ENCODE measurements around the gene CHIC2.

The CHIC2 gene

DNA sequence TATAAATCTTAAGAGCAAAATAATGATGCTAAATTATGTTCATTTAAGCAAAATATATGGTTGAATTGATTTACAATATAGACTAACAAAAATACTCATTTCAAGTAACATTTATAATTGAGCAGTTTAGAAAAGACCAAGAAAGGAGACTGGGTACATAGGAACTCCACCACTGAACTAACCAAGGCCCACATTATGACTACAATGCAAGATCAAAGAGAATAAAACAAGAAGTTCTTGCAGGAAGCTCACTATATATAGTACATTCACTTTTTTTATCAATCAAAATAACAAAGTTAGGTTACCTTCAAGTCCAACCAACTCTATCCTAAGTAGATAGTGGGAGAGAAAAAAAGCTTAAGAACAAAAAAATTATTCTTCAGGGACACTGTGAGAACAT lies 8.0 kb downstream of the CHIC2 start (continued):
- TF ChIP-seq ZNF404 (tag by site-specific recombination; IDR thresholded peaks at IDR 0.05) = no peak
- TF ChIP-seq ZNF664 (tag by site-specific recombination; IDR thresholded peaks at IDR 0.05) = no peak

DNA sequence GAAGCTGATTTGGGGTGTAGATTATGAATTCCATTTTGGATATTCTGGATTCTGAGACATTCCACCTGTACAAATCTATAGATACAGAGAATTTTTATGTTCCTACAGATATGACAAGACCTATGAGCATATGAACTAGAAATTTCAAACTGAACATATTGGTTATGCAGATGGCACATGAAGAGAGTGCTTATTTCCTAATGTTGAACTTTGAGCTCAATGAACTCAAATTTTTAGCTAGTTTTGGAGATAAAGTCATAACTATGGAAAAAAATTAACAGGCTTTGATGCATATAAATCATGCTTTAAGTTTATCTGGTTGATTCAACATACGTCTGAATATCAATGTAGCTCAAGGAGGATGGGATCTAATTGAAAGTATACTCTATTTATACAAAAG lies 8.9 kb downstream of the CHIC2 start:
- Histone ChIP-seq H3K4me3 (ENCODE audit: low read depth, low read length) (no peak overlapping the region), H3K4me1 (ENCODE audit: control insufficient read depth, insufficient read depth, low read length) (peaks cover 3% of the 10 kb centered on the region), H3K36me3 (ENCODE audit: control insufficient read depth in 2 of 2, insufficient read depth in 1 of 2, low read length in 2 of 2) (no peaks in the 10 kb centered on the region), H3K9me3 (ENCODE audit: control insufficient read depth, insufficient read depth, low read depth, low read length) (no peaks in the 10 kb centered on the region), H3K27ac (ENCODE audit: extremely low read depth, low read depth, low read length) (no peak overlapping the region)
- POLR2A ChIA-PET = no interaction called here
- CTCF ChIA-PET = interaction anchor here (1.7 kb wide), 2 partner anchors 125 to 162 kb away, joined by 6 to 7 read pairs; no protein-coding TSS in a partner anchor
- no peak for TF ChIP-seq ZNF221 (tag by site-specific recombination; IDR thresholded peaks at IDR 0.05; ENCODE audit: borderline replicate concordance)
- TF ChIP-seq, protein P1, sequence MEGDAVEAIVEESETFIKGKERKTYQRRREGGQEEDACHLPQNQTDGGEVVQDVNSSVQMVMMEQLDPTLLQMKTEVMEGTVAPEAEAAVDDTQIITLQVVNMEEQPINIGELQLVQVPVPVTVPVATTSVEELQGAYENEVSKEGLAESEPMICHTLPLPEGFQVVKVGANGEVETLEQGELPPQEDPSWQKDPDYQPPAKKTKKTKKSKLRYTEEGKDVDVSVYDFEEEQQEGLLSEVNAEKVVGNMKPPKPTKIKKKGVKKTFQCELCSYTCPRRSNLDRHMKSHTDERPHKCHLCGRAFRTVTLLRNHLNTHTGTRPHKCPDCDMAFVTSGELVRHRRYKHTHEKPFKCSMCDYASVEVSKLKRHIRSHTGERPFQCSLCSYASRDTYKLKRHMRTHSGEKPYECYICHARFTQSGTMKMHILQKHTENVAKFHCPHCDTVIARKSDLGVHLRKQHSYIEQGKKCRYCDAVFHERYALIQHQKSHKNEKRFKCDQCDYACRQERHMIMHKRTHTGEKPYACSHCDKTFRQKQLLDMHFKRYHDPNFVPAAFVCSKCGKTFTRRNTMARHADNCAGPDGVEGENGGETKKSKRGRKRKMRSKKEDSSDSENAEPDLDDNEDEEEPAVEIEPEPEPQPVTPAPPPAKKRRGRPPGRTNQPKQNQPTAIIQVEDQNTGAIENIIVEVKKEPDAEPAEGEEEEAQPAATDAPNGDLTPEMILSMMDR (tag by site-specific recombination; IDR thresholded peaks at IDR 0.05) = no peak
- TF ChIP-seq ZNF76 (tag by site-specific recombination; IDR thresholded peaks at IDR 0.05; ENCODE audit: borderline replicate concordance, low read depth) = no peak
- no peak for TF ChIP-seq KLF1 (tag by site-specific recombination; IDR thresholded peaks at IDR 0.05)
- no peak for TF ChIP-seq ZNF521 (tag by site-specific recombination; IDR thresholded peaks at IDR 0.05)
- TF ChIP-seq ZNF792 (tag by site-specific recombination; IDR thresholded peaks at IDR 0.05) = no peak
- TF ChIP-seq, protein P2, sequence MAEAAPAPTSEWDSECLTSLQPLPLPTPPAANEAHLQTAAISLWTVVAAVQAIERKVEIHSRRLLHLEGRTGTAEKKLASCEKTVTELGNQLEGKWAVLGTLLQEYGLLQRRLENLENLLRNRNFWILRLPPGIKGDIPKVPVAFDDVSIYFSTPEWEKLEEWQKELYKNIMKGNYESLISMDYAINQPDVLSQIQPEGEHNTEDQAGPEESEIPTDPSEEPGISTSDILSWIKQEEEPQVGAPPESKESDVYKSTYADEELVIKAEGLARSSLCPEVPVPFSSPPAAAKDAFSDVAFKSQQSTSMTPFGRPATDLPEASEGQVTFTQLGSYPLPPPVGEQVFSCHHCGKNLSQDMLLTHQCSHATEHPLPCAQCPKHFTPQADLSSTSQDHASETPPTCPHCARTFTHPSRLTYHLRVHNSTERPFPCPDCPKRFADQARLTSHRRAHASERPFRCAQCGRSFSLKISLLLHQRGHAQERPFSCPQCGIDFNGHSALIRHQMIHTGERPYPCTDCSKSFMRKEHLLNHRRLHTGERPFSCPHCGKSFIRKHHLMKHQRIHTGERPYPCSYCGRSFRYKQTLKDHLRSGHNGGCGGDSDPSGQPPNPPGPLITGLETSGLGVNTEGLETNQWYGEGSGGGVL (tag by site-specific recombination; IDR thresholded peaks at IDR 0.05) = no peak
- TF ChIP-seq ZNF548 (tag by site-specific recombination; IDR thresholded peaks at IDR 0.05) = no peak
- no peak for TF ChIP-seq YY1 (tag by site-specific recombination; IDR thresholded peaks at IDR 0.05)
- no peak for TF ChIP-seq TCF7L2 (IDR thresholded peaks at IDR 0.05; ENCODE audit: borderline replicate concordance, low read depth, low read length)
- no peak for TF ChIP-seq GFI1B (tag by site-specific recombination; IDR thresholded peaks at IDR 0.05)
- TF ChIP-seq ZNF610 (tag by site-specific recombination; IDR thresholded peaks at IDR 0.05; ENCODE audit: borderline replicate concordance) = no peak
- TF ChIP-seq, protein P3, sequence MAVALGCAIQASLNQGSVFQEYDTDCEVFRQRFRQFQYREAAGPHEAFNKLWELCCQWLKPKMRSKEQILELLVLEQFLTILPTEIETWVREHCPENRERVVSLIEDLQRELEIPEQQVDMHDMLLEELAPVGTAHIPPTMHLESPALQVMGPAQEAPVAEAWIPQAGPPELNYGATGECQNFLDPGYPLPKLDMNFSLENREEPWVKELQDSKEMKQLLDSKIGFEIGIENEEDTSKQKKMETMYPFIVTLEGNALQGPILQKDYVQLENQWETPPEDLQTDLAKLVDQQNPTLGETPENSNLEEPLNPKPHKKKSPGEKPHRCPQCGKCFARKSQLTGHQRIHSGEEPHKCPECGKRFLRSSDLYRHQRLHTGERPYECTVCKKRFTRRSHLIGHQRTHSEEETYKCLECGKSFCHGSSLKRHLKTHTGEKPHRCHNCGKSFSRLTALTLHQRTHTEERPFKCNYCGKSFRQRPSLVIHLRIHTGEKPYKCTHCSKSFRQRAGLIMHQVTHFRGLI (tag by site-specific recombination; IDR thresholded peaks at IDR 0.05) = no peak
- TF ChIP-seq SCRT2 (tag by site-specific recombination; IDR thresholded peaks at IDR 0.05) = no peak
- TF ChIP-seq GLIS2 (tag by site-specific recombination; IDR thresholded peaks at IDR 0.05) = no peak
- no peak for TF ChIP-seq HOXA7 (CRISPR knock-in tag; IDR thresholded peaks at IDR 0.05; ENCODE audit: borderline replicate concordance)
- TF ChIP-seq ZNF777 (tag by site-specific recombination; IDR thresholded peaks at IDR 0.05; ENCODE audit: borderline replicate concordance) = no peak
- no peak for TF ChIP-seq REPIN1 (tag by site-specific recombination; IDR thresholded peaks at IDR 0.05; ENCODE audit: low read depth)
- TF ChIP-seq, protein P4, sequence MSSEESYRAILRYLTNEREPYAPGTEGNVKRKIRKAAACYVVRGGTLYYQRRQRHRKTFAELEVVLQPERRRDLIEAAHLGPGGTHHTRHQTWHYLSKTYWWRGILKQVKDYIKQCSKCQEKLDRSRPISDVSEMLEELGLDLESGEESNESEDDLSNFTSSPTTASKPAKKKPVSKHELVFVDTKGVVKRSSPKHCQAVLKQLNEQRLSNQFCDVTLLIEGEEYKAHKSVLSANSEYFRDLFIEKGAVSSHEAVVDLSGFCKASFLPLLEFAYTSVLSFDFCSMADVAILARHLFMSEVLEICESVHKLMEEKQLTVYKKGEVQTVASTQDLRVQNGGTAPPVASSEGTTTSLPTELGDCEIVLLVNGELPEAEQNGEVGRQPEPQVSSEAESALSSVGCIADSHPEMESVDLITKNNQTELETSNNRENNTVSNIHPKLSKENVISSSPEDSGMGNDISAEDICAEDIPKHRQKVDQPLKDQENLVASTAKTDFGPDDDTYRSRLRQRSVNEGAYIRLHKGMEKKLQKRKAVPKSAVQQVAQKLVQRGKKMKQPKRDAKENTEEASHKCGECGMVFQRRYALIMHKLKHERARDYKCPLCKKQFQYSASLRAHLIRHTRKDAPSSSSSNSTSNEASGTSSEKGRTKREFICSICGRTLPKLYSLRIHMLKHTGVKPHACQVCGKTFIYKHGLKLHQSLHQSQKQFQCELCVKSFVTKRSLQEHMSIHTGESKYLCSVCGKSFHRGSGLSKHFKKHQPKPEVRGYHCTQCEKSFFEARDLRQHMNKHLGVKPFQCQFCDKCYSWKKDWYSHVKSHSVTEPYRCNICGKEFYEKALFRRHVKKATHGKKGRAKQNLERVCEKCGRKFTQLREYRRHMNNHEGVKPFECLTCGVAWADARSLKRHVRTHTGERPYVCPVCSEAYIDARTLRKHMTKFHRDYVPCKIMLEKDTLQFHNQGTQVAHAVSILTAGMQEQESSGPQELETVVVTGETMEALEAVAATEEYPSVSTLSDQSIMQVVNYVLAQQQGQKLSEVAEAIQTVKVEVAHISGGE (tag by site-specific recombination; conservative IDR thresholded peaks at IDR 0.05; ENCODE audit: low read depth) = no peak
- TF ChIP-seq ZFP41 (tag by site-specific recombination; IDR thresholded peaks at IDR 0.05; ENCODE audit: borderline replicate concordance) = no peak
